ENCODE data around the gene GPI. TPM values are rescaled to one million over a fixed set of nuclear protein-coding genes. Genes with fewer than 3 reads are reported as not detected.

The GPI gene
- total and polyA plus RNA-seq, 10 donors, result 57.5 to 257 (median 161) TPM

- Histone ChIP-seq H3K4me1 (no peaks in the 10 kb centered on the region), H3K27ac (no peak overlapping the region), H3K4me3 (no peak overlapping the region), H3K36me3 (peaks cover 0 to 74% (median 41%) of the 10 kb centered on the region in 6 donors), H3K27me3 (replicated peaks in 1 of 7) (no peaks in the 10 kb centered on the region), H3K9me3 (no peaks in the 10 kb centered on the region)
- WGBS, 5 donors, result 96 to 99% (median 97%) methylated on average over 4 of the region's 4 CpGs
- TF ChIP-seq POLR2A (IDR thresholded peaks at IDR 0.05), result no peak
- no peak for TF ChIP-seq CTCF (IDR thresholded peaks at IDR 0.05 in 8 of 11, conservative IDR thresholded peaks at IDR 0.05 in 3 of 11)
- no peak for TF ChIP-seq POLR2AphosphoS5 (IDR thresholded peaks at IDR 0.05)
- DNase-seq, result no peak
- intact Hi-C loops (cut with DNase I; ENCODE audit: low total_unique reads), result no loop called here
Measured at GRCh38 chr19:34418300-34418699, 53.3 kb downstream of the GPI start.

DNA sequence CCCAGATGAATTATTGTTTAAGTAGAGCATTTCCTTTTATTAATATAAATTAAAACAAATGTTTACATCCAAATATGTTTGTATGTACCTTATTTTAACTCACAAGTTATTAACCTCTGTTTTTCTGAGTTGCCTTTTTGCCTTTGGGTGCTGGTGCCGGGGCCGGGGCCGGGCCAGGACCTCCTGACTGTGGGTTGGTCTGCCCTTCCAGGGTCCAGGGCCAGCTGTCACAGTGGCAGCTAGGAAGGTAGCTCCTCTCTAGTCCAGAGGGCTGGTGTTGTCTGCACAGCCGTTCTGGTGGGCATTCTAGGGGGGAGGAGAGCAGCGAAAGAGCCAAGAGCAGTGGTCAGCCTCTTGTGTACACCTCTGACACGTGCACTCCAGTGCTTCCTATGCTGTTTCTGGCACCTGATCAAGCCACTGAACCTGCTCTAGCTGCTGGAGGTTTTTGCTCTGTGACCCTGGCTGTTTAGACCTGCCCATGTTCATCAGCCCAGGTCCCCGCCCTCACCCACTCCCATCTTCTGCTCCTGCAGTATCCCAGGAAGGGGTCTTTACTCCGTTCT, 61.2 kb downstream of the GPI start:
- intact Hi-C loops (cut with DNase I; ENCODE audit: low total_unique reads), result no loop called here
- H3K36me3 ChIP-seq, result peaks cover 0 to 42% (median 14%) of the 10 kb centered on the region in 6 donors
- WGBS, 5 donors, result 90 to 95% (median 94%) methylated on average over 6 to 8 of the region's 8 CpGs
- H3K9me3 ChIP-seq, result no peaks in the 10 kb centered on the region
- H3K4me3 ChIP-seq, result no peak overlapping the region
- TF ChIP-seq POLR2AphosphoS5 (IDR thresholded peaks at IDR 0.05), result no peak
- no peak for TF ChIP-seq CTCF (IDR thresholded peaks at IDR 0.05 in 8 of 11, conservative IDR thresholded peaks at IDR 0.05 in 3 of 11)
- no peak for TF ChIP-seq POLR2A (IDR thresholded peaks at IDR 0.05)
- H3K27me3 ChIP-seq (replicated peaks in 1 of 7), result no peaks in the 10 kb centered on the region
- peaks cover 26 to 35% (median 31%) of the 10 kb centered on the region in 6 donors for H3K4me1 ChIP-seq
- DNase-seq, result no peak
- no peak overlapping the region for H3K27ac ChIP-seq

DNA sequence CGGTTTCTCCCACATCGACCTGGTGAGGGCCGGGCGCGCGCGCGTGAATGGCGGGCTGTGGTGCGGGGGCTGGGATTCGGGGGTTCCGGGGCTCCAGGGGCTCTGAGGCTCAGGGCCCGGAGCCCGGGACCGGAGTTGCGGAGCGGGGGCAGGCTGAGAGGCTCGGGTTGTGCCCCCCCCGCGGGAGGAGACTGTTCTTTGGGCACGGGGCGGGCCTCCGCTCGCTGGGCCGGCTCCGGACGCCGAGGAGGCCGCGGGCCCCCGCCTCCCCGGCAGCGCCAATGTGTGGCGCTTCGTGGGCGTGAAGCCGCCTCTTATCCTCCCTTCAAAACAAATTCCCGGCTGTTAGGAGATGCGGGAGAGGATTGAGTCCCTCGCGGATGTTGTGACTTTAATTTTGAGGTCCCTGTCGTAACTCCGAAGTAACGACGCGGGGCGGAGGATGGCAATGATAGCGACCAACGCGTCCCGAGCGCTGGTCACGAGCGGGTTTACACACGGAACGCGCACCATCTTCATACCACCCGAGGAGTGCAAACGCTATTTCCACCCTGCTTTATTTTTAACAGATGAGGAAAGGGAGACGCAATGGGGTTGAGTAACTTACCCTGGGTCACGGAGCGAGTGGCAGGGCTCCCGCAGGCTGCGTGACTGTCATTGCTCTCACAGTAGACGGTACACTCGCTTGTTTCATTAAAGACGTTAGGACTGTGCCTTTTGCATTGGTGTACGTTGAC, 63.7 kb downstream of the GPI start:
- H3K36me3 ChIP-seq, result peaks cover 0 to 37% (median 9%) of the 10 kb centered on the region in 6 donors
- no peak for DNase-seq

More for the DNA sequence above, 63.7 kb downstream of the GPI start:
- no peak for TF ChIP-seq CTCF (IDR thresholded peaks at IDR 0.05 in 8 of 11, conservative IDR thresholded peaks at IDR 0.05 in 3 of 11)
- TF ChIP-seq POLR2A (IDR thresholded peaks at IDR 0.05), result no peak
- TF ChIP-seq POLR2AphosphoS5 (IDR thresholded peaks at IDR 0.05), result no peak
- intact Hi-C loops (cut with DNase I; ENCODE audit: low total_unique reads), result no loop called here
- 0 to 1% (median 1%) methylated on average over 28 to 68 of the region's 68 CpGs for WGBS, 5 donors
- no peaks in the 10 kb centered on the region for H3K9me3 ChIP-seq
- peaks cover 32 to 59% (median 36%) of the 10 kb centered on the region in 6 donors for H3K4me1 ChIP-seq
- peak overlapping the region; percentile 69 to 94 (median 90) for H3K27ac ChIP-seq
- H3K4me3 ChIP-seq, result peak overlapping the region; percentile 85 to 100 (median 96)
- no peaks in the 10 kb centered on the region for H3K27me3 ChIP-seq (replicated peaks in 1 of 7)
